HepG2 (cell line): ENCODE measurements around the gene TCFL5. TPM values are rescaled to one million over a fixed set of nuclear protein-coding genes. Genes with fewer than 3 reads are reported as not detected.
A peak's percentile ranks its signal among the peaks of the same experiment; 100 is the strongest.

Source experiments
- ISX ChIP-seq: sonication (generic); formaldehyde crosslinking; conservative IDR thresholded peaks from 2 replicates; pipeline ENCODE4 v1.5.0; 2020; ENCODE audit warnings: missing genetic modification reagents
- SIX4 ChIP-seq: sonication (generic); formaldehyde crosslinking; IDR thresholded peaks from 2 replicates; pipeline ENCODE4 v1.4.0; 2020; ENCODE audit warnings: missing genetic modification reagents
- SOX6 ChIP-seq, 2 experiments: fragments of 450-650 bp in 1 of 2; sonication (generic) in 1 of 2; formaldehyde crosslinking in 1 of 2; IDR thresholded peaks; 2 replicates each; pipeline versions ENCODE4 v1.4.0 to v1.6.1; 2017 to 2020; ENCODE audit warnings: antibody characterized with exemption in 1 of 2, mild to moderate bottlenecking in 1 of 2, missing genetic modification reagents in 1 of 2
- SRSF9 ChIP-seq: fragments of 200-400 bp; formaldehyde crosslinking; IDR thresholded peaks from 2 replicates; pipeline ENCODE4 v1.6.1; 2018; ENCODE audit warnings: borderline replicate concordance, mild to moderate bottlenecking, low read depth, low read length; ENCODE audit not compliant: insufficient read depth, poor library complexity, severe bottlenecking
- TAF1 ChIP-seq: sonication (generic); formaldehyde crosslinking; IDR thresholded peaks from 2 replicates; pipeline ENCODE4 v1.4.0; 2020; ENCODE audit warnings: missing genetic modification reagents
- TBP ChIP-seq: sonication (generic); formaldehyde crosslinking; IDR thresholded peaks from 2 replicates; pipeline ENCODE4 v1.5.0; 2020; ENCODE audit warnings: missing genetic modification reagents
- ZNF138 ChIP-seq: sonication (generic); formaldehyde crosslinking; IDR thresholded peaks from 2 replicates; pipeline ENCODE4 v1.5.0; 2020; ENCODE audit warnings: mild to moderate bottlenecking, low read depth, missing genetic modification reagents
- ZNF607 ChIP-seq: sonication (generic); formaldehyde crosslinking; IDR thresholded peaks from 2 replicates; pipeline ENCODE4 v1.5.1; 2020; ENCODE audit warnings: missing genetic modification reagents, mild to moderate bottlenecking, borderline replicate concordance
- polyA plus RNA-seq, 8 experiments: library from polyadenylated mRNA; depleted of rRNA in 3 of 8; stranded (reverse) in 7 of 8; unstranded in 1 of 8; fragments of >200 nt; fragmentation: Illumina TruSeq in 4 of 8; extraction: Trizol in 4 of 8; gene quantifications; 2 replicates each; pipeline versions ENCODE4 v1.2.1 to v1.2.3, GENCODE V29; 2011 to 2016; ENCODE audit warnings: low read depth in 4 of 8, missing spikeins in 1 of 8, mixed read lengths in 1 of 8; ENCODE audit not compliant: insufficient read depth in 1 of 8
- total RNA-seq, 5 experiments: library from RNA; depleted of rRNA; stranded (reverse); fragments of >200 nt; fragmentation: Illumina TruSeq; extraction: Trizol; gene quantifications; 2 replicates each; pipeline ENCODE4 v1.2.3, GENCODE V29; 2016; ENCODE audit warnings: low read depth in 1 of 5
- TF ChIP-seq, protein P1 (sequence below): sonication (generic); formaldehyde crosslinking; IDR thresholded peaks from 2 replicates; pipeline ENCODE4 v1.5.0; 2020; ENCODE audit warnings: mild to moderate bottlenecking, missing genetic modification reagents
- TF ChIP-seq, protein P2 (sequence below): sonication (generic); formaldehyde crosslinking; IDR thresholded peaks from 2 replicates; pipeline ENCODE4 v1.5.0; 2020; ENCODE audit warnings: mild to moderate bottlenecking, low read depth, missing genetic modification reagents, borderline replicate concordance
- TF ChIP-seq, protein P3 (sequence below): sonication (generic); formaldehyde crosslinking; IDR thresholded peaks from 2 replicates; pipeline ENCODE4 v1.4.0; 2020; ENCODE audit warnings: missing genetic modification reagents
- TF ChIP-seq, protein P4 (sequence below): sonication (generic); formaldehyde crosslinking; conservative IDR thresholded peaks from 2 replicates; pipeline ENCODE4 v1.4.0; 2020; ENCODE audit warnings: missing genetic modification reagents

TCFL5 gene
- total and polyA plus RNA-seq, 2 of the 13 experiments (the other 11 are each of a cell fraction or from before 2014, with no cell fraction given): 14.8 to 20.0 TPM

DNA sequence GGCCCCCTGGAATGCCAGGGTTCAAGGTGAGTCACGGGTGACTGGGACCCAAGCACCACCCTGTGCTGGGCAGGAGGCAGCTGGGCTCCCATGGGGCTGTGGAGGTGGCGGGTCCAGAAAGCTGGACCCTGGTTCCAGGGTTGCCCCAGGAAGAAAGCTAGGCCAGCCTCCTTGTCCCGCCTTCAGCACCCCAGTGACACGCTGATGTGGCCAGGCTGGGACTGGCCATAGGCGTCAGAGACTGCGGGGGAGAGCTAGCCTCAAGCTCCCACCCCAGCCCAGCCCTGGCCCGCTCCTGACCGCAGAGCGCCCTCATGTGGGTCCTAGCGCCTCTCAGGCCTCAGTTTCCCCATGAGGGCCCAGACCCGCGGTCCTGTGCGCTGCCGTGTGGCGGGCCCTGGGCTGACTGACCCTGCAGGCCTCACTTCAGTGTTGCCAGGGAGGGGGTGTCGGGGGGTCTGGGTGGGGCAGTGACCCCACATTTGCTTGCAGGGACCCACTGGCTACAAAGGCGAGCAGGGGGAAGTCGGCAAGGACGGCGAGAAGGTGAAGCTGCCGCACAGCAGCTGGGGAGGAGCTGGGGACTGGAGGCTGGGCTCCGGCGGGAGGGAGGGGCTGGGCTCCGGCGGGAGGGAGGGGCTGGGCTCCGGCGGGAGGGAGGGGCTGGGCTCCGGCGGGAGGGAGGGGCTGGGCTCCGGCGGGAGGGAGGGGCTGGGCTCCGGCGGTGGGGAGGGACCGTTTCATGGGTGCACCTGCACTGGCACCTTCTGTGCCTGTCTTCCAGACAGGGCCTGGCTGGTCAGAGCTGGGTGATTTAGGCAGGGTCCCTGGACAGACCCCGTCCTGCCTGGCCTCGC lies 36.9 kb downstream of the TCFL5 start (continued):
- TF ChIP-seq ZNF607 (CRISPR knock-in tag) (no peak), SIX4 (no peak), SRSF9 (no peak), TBP (CRISPR knock-in tag) (0 out of 2 replicates have a peak, but pooled peaks have one; percentile 55), ISX (CRISPR knock-in tag) (no peak), SOX6 (IDR thresholded peaks at IDR 0.05) (no peak), SOX6 (CRISPR knock-in tag; IDR thresholded peaks at IDR 0.05) (no peak), ZNF138 (no peak), TAF1 (CRISPR knock-in tag) (peak; percentile 17; the same call in 1 of the 2 replicates)
- TF ChIP-seq, protein P1, sequence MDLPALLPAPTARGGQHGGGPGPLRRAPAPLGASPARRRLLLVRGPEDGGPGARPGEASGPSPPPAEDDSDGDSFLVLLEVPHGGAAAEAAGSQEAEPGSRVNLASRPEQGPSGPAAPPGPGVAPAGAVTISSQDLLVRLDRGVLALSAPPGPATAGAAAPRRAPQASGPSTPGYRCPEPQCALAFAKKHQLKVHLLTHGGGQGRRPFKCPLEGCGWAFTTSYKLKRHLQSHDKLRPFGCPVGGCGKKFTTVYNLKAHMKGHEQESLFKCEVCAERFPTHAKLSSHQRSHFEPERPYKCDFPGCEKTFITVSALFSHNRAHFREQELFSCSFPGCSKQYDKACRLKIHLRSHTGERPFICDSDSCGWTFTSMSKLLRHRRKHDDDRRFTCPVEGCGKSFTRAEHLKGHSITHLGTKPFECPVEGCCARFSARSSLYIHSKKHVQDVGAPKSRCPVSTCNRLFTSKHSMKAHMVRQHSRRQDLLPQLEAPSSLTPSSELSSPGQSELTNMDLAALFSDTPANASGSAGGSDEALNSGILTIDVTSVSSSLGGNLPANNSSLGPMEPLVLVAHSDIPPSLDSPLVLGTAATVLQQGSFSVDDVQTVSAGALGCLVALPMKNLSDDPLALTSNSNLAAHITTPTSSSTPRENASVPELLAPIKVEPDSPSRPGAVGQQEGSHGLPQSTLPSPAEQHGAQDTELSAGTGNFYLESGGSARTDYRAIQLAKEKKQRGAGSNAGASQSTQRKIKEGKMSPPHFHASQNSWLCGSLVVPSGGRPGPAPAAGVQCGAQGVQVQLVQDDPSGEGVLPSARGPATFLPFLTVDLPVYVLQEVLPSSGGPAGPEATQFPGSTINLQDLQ (CRISPR knock-in tag): no peak
- TF ChIP-seq, protein P2, sequence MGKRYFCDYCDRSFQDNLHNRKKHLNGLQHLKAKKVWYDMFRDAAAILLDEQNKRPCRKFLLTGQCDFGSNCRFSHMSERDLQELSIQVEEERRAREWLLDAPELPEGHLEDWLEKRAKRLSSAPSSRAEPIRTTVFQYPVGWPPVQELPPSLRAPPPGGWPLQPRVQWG (CRISPR knock-in tag): no peak
- TF ChIP-seq, protein P3, sequence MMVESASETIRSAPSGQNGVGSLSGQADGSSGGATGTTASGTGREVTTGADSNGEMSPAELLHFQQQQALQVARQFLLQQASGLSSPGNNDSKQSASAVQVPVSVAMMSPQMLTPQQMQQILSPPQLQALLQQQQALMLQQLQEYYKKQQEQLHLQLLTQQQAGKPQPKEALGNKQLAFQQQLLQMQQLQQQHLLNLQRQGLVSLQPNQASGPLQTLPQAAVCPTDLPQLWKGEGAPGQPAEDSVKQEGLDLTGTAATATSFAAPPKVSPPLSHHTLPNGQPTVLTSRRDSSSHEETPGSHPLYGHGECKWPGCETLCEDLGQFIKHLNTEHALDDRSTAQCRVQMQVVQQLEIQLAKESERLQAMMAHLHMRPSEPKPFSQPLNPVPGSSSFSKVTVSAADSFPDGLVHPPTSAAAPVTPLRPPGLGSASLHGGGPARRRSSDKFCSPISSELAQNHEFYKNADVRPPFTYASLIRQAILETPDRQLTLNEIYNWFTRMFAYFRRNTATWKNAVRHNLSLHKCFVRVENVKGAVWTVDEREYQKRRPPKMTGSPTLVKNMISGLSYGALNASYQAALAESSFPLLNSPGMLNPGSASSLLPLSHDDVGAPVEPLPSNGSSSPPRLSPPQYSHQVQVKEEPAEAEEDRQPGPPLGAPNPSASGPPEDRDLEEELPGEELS (CRISPR knock-in tag): no peak
- TF ChIP-seq, protein P4, sequence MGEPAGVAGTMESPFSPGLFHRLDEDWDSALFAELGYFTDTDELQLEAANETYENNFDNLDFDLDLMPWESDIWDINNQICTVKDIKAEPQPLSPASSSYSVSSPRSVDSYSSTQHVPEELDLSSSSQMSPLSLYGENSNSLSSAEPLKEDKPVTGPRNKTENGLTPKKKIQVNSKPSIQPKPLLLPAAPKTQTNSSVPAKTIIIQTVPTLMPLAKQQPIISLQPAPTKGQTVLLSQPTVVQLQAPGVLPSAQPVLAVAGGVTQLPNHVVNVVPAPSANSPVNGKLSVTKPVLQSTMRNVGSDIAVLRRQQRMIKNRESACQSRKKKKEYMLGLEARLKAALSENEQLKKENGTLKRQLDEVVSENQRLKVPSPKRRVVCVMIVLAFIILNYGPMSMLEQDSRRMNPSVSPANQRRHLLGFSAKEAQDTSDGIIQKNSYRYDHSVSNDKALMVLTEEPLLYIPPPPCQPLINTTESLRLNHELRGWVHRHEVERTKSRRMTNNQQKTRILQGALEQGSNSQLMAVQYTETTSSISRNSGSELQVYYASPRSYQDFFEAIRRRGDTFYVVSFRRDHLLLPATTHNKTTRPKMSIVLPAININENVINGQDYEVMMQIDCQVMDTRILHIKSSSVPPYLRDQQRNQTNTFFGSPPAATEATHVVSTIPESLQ: no peak
